ACHN (cell line): ENCODE measurements around the gene PRKAR2B.
A peak's percentile ranks its signal among the peaks of the same experiment; 100 is the strongest.
"Not testable (repeated sequence)": the region's sequence is repeated elsewhere in the genome, so short reads cannot be mapped to it uniquely, and the experiment has no call there.

ENCODE experiments used
- DNase-seq: peaks from one replicate; pipeline ENCODE4 v3.0.0-alpha.2; 2015
- in situ Hi-C: cut with HindIII; loops from 2 replicates; pipeline ENCODE4 v1.10.0; 2017; ENCODE audit warnings: low sequenced_read_pairs, low pct_ligation_motif_present, low pct_unique_long_range_greater_than_20kb

PRKAR2B gene

DNA sequence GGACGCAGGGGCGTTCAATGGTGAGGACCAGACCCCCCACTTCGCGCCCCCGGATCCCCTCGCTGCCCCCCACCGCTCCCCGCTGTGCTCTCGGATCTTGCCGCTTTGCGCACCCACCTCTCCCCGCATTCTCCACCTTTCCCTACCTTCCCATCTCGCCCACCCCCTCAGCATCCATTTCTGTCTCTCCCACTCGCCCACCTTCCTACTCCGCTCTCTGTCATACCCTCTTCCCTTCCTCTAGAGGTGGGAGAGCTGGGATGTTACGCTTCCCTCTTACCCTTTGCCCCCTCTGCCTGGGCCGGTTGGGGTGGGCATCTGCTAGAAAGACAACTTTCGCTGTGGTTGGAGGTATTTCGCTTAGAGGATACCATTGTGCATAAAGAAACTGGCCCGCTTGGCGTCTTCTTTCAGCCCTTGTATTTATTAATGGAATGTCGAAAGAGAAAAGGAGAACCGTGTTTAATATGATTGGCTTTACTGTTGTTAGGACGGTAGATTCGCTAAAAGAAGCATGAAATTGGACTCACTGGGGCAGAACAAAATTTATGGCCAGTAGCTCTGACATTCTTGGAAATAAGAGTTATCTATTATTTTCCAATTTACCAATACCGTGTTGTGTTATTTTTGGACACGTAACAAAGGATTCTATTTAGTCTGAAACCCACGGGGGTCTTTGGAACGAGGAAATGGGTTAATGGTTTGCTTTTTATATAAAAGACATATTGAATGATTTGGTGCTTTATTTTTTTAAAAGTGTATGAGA is 873 bp downstream of the PRKAR2B start:
- in situ Hi-C loops, result no loop called here
- DNase-seq, result peak; percentile 33

DNA sequence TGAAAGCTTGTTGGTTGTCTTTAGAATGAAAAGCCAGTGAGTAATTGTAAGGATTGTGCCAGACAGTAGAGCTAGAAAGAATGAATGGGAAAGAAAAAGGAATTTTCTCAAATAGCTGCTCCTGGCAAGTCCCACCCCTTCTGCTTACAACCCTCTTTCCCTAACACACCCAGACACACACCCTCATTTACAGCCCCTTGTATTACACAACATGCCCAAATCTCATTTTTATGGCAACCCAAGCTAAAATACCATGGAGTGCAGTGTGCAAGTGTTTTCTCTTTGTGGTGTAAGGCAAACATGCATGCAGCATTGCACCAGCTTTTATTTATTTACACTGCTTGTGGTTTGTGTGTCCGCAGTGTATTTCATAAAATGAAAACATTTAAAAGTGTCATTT is 1.5 kb downstream of the PRKAR2B start:
- no peak for DNase-seq

DNA sequence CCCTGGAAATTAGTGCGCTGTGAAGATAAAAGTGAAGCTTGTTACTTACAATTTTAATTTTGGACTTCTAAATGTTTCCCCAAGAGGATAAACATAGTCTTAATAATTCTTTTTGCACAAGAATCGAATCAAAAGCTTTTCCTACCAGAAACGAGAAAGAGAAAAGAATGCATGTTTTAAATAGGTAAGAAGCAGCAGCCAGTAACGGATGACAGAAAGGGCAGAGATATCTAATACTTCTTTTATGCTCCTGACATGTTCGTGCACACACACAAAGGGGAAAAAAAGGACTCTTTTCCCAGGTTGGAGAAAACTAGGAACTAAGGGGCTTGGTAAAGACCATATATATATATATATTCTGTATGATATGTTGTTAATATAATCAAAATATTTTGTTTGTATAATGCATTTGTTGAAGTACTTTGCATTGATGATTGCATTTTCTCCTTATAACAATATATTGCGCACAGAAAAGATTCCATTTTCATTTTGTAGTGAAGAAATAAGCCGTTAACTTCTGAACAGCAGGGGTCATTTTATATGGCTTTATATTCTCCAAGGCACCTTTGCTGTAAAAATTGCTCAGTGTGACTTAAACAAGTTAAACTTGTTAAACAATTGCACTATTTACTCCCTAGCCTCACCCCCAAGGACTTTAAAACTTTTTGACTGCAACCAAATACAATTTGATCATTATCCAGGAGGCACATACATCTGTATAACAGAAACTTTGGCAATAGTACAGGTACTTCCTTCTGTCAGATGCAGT is 2.2 kb downstream of the PRKAR2B start:
- no peak for DNase-seq
- in situ Hi-C loops, result no loop called here

More for the DNA sequence above, 1.5 kb downstream of the PRKAR2B start:
- in situ Hi-C loops, result no loop called here

DNA sequence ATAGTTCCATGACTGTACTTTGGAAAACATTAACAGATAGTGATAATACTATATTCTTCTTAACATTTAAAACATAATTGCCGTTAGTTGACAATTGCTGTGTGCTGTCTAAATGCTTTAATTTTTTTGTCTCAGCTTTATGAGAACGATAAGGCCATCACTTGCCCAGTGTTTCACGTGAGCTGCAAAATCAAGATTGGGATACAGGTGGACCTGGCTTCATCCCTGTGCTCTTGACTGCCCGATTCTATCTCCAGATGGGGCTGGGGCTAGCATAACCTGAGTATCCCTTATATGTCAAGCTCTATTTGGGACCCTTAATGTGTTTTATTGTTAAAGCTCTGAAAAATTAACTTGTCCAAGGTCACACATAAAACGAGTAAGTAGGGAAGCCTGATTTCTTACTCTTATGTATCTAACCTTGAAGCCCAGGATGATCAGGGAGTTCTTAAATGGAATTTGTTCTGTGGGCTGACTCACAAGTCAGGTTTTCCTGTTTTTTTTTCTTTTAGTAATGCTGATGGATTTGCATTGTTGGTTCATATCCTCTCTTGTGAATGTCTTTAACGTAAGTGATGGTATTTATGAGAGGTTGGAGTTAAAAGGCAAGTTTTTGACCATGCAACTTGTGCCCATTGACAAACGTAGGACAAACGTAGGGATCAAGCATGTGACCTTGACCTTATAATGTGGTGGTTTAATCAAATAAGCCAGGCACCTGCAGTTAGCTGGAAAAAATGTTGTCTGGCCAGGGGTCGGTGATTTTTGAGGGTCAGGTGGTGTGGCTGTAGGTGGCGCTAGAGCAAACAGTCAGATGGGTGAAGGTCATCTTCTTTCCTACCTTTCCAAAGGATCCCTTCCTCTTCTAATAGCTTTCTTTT is 3.6 kb downstream of the PRKAR2B start:
- in situ Hi-C loops, result no loop called here
- DNase-seq, result no peak

DNA sequence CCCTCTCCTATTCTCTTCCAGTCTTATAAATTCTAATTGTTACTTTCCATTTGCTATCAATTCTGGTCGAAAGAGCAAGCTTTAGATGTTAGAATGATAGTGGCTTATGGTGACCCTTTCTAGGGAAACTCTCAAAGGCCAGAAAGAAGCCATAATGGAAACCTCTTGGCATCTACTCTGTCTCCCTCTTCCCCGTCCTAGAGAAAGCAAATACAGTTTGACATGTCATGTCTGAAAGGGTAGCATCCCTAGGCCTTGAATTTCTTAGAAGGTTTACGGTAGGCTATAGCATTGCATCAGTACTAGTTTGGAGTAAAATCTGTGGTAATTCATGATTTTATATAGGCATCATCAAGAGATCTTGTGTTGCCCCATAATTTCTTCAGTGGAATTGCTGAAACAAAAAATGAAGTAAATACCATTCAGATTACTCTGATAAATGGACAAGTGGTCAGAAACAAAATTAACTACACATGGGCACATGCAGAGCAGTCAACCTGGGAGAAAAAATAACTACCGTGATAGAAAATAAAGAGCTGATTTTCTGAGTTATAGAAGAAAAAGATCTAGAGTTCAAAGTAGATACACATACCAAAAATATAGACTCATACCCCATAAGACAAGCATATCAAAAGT is 4.4 kb downstream of the PRKAR2B start:
- in situ Hi-C loops, result no loop called here
- DNase-seq, result no peak

DNA sequence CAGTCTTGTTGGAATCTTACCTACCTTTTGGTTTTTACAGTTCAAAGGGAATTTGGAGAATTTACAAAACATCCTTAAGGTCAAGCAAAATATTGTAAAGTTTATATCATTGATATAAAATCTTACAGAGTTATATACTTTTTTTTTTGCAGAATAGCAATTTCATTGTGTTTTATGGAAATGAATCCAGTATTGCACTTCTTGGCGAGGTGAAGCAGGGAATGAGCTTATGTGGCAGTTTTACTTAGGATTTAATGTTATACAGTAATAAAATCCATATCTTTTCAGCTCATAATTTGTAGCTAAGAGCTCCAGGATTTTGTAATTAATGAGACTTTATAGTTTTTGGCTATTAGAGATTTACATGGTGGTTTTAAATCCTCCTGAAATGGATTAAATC is 5.0 kb downstream of the PRKAR2B start:
- in situ Hi-C loops, result no loop called here
- no peak for DNase-seq

DNA sequence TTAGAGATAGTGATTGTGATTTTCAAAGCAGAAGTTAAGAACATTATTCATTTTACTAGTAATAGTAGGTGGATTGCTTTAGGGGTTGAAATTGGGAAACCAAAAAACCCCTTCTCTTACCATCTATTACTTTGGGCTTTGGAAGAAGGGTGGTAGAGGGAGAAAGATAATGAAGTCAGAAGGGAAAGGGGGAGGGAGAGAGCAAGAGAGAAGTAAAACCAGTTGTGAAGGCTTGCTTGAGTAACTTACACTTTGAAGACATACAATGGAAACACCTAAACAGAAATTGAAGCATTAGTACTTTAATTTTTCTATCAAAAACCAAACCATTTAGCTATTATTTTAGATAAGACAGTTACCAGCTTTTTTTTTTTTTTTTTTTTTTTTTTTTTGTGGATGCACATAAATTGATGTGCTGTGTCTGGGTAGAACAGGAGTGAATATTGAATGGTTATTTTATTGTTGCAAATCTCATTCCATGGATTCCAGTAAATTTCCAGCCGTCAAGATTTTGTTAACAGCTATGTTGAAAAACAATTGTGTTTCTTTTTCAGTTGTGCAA is 5.5 kb downstream of the PRKAR2B start:
- in situ Hi-C loops, result no loop called here
- no peak for DNase-seq

DNA sequence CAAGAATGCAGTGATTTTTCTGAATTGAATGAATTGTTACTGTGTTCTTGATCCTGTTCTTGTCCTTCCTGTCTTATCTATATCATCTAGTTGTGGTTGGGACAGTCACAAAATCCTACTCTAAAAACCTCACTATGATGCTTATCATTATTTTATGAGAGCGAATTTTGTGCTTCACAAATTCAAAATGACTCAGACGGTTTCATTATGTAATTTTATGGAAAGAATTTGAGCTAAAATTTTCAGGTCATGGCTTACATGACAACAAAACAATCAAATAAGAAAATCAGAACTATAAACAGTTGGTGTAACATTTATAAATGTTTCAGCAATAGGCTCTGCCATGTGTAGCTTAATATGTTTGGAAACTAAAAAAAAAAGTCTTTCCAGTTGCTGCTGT is 6.9 kb downstream of the PRKAR2B start:
- in situ Hi-C loops, result no loop called here
- no peak for DNase-seq

DNA sequence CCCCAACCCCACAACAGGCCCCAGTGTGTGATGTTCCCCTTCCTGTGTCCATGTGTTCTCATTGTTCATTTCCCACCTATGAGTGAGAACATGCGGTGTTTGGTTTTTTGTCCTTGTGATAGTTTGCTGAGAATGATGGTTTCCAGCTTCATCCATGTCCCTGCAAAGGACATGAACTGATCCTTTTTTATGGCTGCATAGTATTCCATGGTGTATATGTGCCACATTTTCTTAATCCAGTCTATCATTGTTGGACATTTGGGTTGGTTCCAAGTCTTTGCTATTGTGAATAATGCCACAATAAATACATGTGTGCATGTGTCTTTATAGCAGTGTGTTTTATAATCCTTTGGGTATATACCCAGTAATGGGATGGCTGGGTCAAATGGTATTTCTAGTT is 10.5 kb downstream of the PRKAR2B start:
- in situ Hi-C loops, DNase-seq: not testable (repeated sequence)

DNA sequence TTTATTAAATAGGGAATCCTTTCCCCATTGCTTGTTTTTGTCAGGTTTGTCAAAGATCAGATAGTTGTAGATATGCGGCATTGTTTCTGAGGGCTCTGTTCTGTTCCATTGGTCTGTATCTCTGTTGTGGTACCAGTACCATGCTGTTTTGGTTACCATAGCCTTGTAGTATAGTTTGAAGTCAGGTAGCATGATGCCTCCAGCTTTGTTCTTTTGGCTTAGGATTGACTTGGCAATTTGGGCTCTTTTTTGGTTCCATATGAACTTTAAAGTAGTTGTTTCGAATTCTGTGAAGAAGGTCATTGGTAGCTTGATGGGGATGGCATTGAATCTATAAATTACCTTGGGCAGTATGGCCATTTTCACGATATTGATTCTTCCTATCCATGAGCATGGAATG is 11.6 kb downstream of the PRKAR2B start:
- in situ Hi-C loops, DNase-seq: not testable (repeated sequence)

DNA sequence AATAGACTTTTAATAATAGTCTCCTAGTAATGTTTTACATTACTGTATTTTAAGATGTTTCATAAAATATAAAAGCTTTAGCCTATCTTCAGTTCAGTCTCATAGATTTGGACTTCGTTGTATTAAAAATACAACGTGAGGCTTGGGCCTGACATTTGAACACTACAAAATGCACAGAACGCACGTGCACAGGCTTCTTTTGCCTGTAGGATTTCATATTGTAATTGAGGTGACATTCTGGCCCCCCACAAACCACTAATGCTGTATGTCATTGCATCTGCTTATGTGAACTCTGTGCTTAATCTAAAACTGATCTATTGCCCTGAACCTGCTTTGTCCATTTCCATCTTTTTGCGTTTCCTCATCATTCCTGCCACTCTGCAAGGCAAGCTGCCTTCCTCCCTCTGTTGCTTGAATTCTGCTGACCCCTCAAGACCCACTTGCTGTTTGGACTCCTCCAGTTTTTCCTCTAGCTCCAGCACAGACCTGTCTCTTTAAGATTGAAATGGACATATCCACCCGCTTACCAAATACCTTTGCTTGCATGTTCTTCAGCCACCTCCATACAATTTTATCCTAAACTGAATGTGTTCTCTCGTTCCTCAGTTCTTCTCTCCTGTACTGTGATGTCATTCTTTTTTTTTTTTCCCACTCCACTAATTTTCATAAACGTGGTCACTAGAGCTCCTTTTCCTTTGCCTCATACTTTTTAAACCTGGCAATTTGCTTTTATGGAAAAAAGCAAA is 12.4 kb downstream of the PRKAR2B start:
- in situ Hi-C loops, result no loop called here
- no peak for DNase-seq

DNA sequence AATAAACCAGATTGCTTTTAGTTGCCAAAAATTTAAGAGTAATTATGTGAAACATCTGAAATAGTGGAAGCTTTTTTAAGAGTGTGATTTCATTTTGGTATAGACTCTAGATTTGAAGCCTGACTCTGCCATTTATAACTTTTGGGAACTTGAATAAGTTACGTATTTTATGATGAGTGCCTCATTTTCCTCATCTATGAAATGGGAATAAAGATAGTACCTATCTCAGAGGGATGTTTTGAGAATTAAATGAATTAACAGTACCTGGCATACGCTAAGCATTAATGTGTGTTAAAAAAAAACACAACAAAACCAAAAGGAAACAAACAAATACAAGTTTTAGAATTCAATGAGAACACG is 12.9 kb downstream of the PRKAR2B start:
- in situ Hi-C loops, result no loop called here
- no peak for DNase-seq

DNA sequence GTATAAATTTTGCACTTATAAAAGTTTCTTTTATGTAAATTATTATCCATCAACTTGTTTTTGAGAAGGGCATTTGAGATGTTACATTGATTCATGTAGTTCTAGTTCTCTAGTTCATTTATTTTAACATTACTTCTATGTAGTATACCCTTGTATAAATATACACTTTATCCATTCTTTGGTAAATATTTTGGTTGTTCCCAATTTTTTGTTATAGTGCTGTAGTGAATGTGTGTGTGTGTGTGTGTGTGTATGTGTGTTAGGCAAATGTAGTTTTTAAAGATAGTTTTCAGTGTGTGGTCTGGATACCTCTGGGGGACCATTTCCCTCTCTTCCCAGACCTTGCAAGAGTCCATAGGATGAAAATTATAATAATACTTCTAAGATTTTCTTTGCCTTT is 15.0 kb downstream of the PRKAR2B start:
- in situ Hi-C loops, result no loop called here
- no peak for DNase-seq

DNA sequence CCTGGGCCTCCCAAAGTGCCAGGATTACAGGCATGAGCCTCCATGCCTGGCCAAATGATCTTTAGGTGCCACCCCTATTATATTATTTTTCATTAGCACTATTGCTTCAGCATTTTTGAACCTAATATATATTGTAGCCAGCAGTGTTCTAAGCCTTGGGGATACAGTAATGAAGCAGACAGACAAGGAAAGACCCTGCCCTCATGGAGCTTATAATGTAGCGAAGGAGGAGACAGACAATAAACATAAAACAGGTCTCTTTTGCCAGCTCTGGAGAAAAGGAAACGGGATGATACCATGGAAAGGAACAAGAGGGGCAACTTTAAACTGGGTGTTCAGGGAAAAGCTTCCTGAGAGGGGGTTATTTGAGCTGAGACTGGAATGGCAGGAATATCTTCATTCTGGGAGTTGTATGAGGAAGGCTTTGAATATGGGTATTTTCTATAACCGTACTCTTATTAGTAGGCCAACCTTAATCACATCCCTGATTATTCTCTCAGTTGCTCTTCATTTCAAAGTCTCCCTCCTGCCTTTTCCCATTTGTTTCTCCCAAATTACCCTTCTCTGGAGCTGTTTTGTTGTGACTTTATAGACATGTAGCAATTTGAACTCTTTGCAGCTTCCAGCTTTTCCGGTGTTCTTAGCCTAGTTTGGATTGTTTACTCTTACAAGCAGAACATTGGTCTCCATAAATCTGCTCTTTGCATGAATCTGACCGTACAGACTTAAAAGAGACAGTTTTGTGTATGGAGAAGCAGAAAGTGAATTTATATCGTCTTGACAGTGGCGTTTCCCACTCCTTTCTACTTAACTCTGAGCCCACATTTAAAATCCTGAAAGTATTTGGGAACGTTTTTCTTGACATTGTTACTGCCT is 19.0 kb downstream of the PRKAR2B start:
- no peak for DNase-seq
- in situ Hi-C loops, result no loop called here

DNA sequence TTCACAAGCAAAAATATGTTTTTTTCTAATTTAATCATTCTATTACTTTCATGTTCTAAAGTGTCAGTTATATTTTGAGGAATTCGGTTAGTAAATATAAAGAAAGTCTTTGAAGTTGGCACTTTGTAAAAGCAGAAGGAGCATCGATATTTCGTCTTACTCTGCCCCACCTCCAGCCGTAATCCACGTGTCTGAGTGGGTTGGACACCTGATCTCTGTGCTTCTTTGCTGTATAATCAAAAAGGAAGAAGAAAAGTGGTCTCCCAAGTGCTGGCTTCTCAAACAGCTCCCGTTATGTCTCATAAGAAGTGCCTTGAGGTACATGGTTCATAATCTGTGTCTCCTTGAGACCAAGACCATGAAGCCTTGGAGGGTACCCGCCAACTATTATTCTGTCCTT is 19.8 kb downstream of the PRKAR2B start:
- DNase-seq, result no peak
- in situ Hi-C loops, result no loop called here

DNA sequence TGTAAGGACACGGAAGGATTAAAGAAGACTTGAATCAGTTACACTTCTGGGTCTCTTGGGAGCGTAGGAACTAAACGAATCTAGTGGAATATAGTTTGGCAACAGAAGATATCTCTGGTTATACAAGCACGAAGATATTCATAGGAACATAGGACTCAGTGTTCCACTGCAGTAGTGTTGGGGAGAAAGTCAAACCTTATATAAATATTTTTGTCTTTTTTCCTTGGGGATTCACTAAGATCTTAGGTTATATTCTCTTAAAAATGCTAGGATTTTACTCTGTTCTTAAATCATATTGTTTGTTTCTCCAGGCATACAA is 21.4 kb downstream of the PRKAR2B start:
- in situ Hi-C loops, result no loop called here
- DNase-seq, result no peak

DNA sequence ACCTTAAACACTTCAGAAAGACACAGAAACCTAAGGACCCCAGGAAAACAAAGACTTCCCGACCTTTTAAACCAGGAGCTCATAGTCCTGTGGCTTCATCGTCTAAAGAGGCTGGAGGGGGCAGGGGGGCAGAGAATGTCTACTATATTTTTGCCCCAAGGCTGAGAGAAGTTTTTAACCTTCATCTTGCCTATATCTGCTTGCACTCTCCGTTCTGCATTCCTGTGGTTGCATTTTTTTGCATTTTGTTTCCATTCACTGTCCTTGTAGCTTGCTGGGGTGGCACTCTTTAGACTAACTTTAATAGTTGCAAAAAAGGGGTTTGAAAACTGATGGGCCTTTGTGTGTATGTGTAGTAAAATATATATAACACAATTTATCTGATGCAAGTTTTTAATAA is 23.7 kb downstream of the PRKAR2B start:
- DNase-seq, result peak; percentile 23
- in situ Hi-C loops, result no loop called here
